Stimulated activated CD8-positive, alpha-beta memory T cell treated with anti-CD3 and anti-CD28 coated beads, Interleukin-4, amount 100 ng/mL, for 48 hours (primary cell): ENCODE measurements around the gene DRC1.

ENCODE experiments used
- DNase-seq: peaks from one replicate; pipeline ENCODE4 v3.0.0-alpha.2; 2020

DRC1 gene

DNA sequence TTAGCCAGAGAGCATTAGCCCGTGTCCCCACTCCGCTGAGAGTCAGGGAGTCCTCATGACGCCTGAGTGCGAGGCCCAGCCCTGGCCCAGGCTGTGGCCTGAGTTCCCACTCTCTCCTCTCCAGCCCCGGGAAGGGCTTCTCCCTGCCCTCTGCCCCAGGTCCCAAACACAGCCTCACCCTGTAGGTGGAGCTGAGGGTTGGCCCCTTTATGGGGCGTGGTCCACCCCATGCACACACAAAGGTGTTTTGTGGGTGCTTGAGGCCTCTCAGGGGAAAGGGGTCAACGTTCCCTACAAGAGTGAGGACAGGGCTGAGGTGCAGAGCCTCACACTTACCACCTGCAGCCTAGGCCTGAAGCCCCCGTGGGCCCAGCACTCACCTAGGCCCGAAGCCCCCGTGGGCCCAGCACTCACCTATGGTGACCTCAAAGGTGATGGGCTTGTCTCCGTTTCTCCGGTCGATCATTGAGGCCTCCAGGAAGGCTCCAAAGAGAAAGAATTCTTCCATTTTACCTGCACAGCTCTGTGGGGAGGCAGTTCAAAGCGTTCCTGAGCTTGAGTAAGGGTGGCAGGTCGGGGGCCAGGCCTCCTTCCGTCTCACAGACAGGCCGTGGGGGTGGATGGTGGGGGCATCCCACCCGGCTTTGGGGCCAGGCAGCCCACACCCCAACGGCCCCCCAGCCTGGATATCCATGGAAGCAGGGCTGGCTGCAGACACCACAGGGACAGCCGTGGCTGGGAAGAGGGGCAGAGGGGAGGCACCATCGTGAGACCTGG lies 78.3 kb downstream of the DRC1 start:
- no peak for DNase-seq

GRCh38 chr2:26480566-26481423 lies 79.1 kb downstream of the DRC1 start:
- DNase-seq, result no peak

DNA sequence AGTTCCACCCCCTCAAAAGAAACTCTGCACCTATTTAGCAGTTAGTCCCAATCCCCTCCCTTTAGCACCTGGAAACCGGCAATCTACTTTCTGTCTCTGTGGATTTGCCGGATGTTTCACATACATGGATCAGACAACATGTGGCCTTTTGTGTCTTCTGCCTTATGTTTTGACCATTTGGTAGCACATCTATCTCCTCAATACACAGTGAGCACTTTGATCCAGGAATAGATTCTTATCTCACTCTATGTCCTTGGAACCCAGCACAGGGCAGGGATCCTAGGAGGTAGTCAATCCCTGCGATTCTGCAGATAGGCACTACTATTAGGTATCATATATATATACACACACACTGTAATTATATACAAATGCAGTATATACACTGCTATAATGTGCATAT lies 80.0 kb downstream of the DRC1 start:
- DNase-seq, result no peak

DNA sequence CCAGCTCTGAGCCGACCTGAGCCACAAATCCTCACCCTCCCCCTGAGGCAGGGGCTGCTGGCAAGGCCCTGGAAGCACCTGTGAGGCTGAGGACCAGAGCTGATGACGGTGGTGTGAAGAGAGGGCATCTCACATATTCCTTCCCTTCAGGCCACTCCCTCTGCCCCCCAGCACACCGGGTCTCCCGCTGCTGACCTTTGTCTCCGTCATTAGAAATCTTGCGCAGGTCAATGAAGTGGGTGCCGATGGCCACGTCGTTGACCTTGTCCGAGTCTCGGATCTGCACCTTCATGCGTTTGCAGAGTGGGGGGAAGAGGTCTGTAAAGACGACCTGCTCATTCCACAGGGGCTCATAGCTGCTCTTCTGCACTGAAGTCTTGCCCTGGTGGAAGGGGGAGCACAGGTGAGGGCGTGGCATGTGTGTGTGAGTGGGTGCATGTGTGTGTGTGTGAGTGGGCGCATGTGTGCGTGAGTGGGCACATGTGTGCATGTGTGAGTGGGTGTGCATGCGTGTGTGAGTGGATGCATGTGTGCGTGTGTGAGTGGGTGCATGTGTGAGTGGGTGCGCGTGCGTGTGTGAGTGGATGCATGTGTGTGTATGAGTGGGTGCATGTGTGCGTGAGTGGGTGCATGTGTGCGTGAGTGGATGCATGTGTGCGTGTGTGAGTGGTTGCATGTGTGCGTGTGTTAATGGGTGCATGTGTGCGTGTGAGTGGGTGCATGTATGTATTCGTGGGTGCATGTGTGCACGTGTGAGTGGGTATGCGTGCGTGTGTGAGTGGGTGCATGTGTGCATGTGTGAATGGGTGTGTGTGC lies 80.7 kb downstream of the DRC1 start:
- no peak for DNase-seq

- DNase-seq, result no peak
Observed at GRCh38 chr2:26483027-26483326, 81.3 kb downstream of the DRC1 start.

GRCh38 chr2:26483516-26483915 lies 81.8 kb downstream of the DRC1 start:
- no peak for DNase-seq

- no peak for DNase-seq
Observed at GRCh38 chr2:26483957-26484565, 82.3 kb downstream of the DRC1 start.

- DNase-seq, result no peak
Observed at GRCh38 chr2:26484579-26484978, 82.9 kb downstream of the DRC1 start.

DNA sequence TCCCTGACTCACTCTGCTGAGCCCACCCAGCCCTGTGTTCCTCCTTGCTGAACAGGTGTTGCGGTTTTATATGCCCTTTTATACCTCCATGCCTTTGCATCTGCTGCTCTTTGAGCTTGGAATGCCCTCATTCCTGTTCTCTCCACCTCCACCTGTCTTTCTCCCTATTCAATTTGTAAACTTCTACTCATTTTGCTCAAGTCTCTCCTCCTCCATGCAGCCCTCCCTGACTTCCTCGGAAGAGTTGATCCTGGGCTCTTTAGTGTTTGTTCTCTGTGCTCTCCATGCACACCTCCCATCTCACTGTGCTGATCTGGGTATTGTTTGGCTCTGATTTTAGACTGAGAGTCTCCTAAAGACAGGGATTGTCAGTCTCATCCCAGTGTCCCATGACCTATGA lies 83.4 kb downstream of the DRC1 start:
- DNase-seq, result no peak

- no peak for DNase-seq
Observed at GRCh38 chr2:26485725-26486418, 84.2 kb downstream of the DRC1 start.

GRCh38 chr2:26486789-26487188 lies 85.1 kb downstream of the DRC1 start:
- no peak for DNase-seq

DNA sequence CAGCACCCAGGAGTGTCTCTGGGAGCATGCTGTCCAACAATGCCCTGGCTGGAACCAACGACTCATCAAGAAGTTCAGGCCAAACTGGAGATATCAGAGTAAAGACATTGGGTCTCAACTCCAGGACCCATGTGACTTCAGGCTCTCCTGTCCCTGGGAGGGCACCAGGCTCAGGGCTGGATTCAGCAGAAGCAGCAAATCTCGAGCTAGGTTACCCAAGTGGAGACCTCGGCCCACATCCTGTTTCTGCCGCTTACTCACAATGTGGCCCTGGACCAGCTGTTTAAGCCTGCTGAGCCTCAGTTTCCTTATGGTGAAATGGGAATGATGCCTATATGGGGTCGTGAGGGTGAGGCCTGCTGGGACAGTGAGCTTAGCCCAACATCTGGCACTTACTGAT lies 85.5 kb downstream of the DRC1 start:
- no peak for DNase-seq

GRCh38 chr2:26488463-26489212 lies 86.9 kb downstream of the DRC1 start:
- no peak for DNase-seq

DNA sequence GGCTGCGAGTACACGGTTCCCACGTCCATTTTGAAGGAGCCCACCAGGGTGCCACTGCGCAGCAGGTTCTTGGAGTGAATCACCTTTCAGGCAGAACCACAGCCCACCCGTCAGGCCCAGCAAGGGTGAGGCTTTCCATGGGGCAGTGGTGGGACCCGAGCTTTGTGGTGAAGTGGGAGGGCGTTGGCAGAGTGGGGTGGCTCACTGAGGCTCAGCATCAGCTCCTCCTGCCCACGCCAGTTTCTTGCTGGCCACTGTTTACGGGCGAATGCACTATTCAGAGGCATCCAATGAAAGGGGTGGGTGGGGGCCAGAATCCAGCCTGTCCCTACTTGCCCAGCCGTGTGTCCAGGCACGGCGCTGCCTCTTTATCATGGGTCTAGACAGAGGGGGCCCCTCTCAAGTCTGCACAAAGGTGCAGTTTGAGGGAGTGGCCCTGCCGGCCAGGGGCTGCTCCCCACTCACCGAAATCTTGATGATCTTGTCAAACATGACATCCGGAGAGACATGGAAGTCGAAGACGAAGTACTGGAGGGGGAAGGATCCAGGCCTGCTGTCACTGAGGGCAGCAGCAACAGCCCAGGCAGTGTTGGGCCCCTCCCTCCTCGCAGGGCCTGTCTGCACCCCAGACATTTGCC lies 87.6 kb downstream of the DRC1 start:
- no peak for DNase-seq

GRCh38 chr2:26491563-26492167 lies 89.9 kb downstream of the DRC1 start:
- no peak for DNase-seq

DNA sequence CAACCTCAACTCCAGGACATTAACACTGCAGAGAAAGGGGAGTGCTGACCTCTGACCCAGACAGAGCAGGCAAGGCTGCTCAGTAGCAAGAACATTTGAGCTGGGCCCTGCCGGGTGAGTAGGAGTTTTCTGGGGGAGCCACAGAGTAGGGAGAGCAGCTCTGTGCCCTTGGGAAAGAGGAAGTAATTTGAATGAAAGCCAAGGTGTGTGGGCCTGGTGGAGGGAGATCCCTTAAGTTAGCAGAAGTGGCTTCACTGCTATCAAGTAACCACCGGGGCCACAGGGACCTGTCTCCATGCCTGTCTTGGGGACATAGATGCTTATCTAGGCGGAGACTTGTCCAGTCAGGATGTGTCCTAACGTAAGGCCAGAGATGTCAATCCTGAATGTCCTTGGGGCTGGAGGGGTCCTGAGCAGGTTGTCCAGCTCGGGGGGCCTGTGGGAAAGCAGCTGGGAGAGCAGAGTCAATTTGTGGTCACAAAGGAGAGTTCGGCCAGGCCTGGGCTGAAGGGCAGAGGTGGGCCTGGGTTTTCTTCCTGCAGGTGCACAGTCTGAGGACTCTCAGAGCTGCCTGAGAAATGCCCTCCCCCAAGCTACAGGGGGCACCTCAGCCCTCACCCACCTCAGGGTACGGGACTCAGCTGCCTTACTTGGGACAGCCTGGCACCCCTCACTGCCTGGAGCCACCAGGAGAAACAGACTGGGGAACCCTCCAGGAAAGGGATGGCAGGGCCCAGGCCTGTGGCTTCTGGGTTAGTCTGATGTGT lies 91.2 kb downstream of the DRC1 start:
- DNase-seq, result no peak

GRCh38 chr2:26493566-26493965 lies 91.8 kb downstream of the DRC1 start:
- no peak for DNase-seq

DNA sequence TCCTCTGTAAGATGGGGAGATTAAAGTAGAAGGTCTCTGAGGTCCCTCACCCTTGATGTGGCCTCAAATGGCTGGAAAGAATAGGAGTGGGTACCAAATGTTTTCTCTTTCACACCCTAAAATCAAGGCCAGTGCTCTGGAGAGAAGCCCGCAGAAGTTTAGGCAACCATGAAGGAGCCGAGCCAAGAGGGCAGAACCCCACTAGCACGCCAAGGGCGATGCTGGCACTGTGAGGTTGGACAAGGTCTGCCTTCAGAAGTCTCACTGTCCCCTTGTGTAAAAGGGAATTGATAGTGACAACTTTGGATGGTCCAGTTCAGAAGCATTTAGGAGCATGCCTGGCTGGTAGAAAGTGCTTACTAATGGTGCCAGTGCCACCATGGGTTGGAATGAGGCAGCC lies 92.5 kb downstream of the DRC1 start:
- DNase-seq, result no peak

DNA sequence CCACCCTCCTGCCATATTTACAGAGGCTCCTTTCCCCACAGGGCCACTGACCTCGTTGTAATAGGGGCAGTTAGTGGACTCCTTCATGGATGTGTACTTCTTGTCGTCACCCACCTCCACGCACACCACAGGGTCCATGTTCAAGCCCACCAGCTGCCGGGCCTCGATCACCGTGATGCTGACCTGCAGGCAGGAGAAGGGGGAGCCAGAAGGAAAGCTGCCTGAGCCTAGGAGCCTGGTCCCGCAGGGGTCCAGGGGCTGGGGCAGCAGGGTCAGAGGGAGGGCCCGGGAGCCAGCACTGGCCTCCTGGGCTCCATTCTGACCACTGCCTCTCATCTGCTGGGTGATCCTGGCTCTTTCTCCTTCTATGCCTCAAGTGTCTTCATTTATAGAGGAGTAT lies 93.2 kb downstream of the DRC1 start:
- no peak for DNase-seq

- no peak for DNase-seq
Observed at GRCh38 chr2:26495705-26496297, 94.1 kb downstream of the DRC1 start.
